Measurements from ENCODE around the gene CLPSL1. TPM values are rescaled to one million over a fixed set of nuclear protein-coding genes. Genes with fewer than 3 reads are reported as not detected.

The CLPSL1 gene
- total RNA-seq, 1 donor, result not detected

DNA sequence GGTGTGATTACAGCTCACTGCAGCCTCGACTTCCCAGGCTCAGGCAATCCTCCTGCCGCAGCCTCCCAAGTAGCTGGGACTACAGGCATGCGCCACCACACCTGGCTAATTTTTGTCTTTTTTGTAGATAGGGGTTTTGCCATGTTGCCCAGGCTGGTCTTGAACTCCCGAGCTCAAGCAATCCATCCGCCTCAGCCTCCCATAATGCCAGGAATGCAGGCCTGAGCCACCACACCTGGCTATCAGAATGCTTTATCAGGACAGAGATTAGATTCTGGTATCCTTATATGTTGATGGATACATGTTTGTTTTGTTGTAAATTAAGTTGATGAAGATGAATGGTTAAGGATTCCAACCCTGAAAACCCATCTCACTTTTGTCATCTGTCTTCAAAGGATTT lies 48.5 kb downstream of the CLPSL1 start:
- no peaks in the 10 kb centered on the region for H3K4me1 ChIP-seq (ENCODE audit: insufficient read depth, low read length)
- no peaks in the 10 kb centered on the region for H4K20me1 ChIP-seq (ENCODE audit: insufficient read depth, low read length)
- no peak overlapping the region for H3K4me2 ChIP-seq (ENCODE audit: insufficient read depth, low read length)
- H3K9me3 ChIP-seq (ENCODE audit: low read depth, low read length), result no peaks in the 10 kb centered on the region
- H3K27me3 ChIP-seq (ENCODE audit: insufficient read depth, low read length), result no peaks in the 10 kb centered on the region
- no peak overlapping the region for H3K4me3 ChIP-seq (ENCODE audit: insufficient read depth, low read length)
- H2AFZ ChIP-seq (ENCODE audit: low read length), result no peak overlapping the region
- DNase-seq (ENCODE audit: insufficient read length, low spot score, missing footprints), result no peak
- H3K79me2 ChIP-seq (ENCODE audit: insufficient read depth, low read length), result no peaks in the 10 kb centered on the region
- no peak overlapping the region for H3K27ac ChIP-seq (ENCODE audit: low read depth, low read length)
- H3K36me3 ChIP-seq (ENCODE audit: insufficient read depth, low read length), result peaks cover 11% of the 10 kb centered on the region
- no peak for TF ChIP-seq CTCF (IDR thresholded peaks at IDR 0.05; ENCODE audit: extremely low read depth, low read depth, low read length)

DNA sequence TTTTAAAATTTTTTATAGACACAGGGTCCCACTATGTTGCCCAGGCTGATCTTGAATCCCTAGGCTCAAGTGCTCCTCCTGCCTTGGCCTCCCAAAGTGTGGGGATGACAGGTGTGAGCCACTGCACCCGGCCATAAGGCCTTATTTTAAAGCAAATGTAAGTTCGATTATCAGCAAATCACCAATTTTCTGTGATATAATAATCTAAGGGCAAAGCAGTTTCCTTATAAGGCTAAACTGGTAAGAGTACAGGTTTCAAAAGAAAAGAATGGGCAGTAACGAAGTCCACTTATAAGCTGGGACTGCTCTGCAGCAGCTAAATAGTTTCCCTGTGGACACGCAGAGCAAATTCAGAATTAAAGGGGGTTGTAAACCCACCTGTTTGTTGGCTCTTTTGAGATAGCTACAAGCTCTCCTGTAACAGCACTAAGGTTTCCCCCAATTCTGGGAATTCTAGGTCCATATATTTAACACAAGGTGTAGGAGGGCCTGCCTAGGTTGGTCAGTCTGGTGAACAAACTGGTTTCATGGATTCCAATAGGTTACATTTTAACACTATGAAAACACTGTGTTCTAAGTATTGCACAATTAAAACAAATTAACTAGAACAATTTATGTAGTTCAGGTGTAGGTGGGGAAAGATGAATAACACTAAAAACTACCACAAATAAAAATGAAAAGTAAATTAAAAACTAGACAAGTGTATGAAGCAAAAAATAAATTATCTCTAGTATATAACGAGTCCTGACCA lies 50.6 kb downstream of the CLPSL1 start:
- Histone ChIP-seq H3K27me3 (ENCODE audit: insufficient read depth, low read length) (no peaks in the 10 kb centered on the region), H2AFZ (ENCODE audit: low read length) (no peak overlapping the region), H3K4me3 (ENCODE audit: insufficient read depth, low read length) (no peak overlapping the region), H3K9me3 (ENCODE audit: low read depth, low read length) (no peaks in the 10 kb centered on the region), H3K79me2 (ENCODE audit: insufficient read depth, low read length) (no peaks in the 10 kb centered on the region), H3K27ac (ENCODE audit: low read depth, low read length) (no peak overlapping the region), H3K4me1 (ENCODE audit: insufficient read depth, low read length) (no peaks in the 10 kb centered on the region), H3K36me3 (ENCODE audit: insufficient read depth, low read length) (peaks cover 21% of the 10 kb centered on the region), H3K4me2 (ENCODE audit: insufficient read depth, low read length) (no peak overlapping the region), H4K20me1 (ENCODE audit: insufficient read depth, low read length) (no peaks in the 10 kb centered on the region)
- no peak for TF ChIP-seq CTCF (IDR thresholded peaks at IDR 0.05; ENCODE audit: extremely low read depth, low read depth, low read length)
- DNase-seq (ENCODE audit: insufficient read length, low spot score, missing footprints), result no peak

- Histone ChIP-seq H3K36me3 (ENCODE audit: insufficient read depth, low read length) (peaks cover 29% of the 10 kb centered on the region), H3K4me2 (ENCODE audit: insufficient read depth, low read length) (no peak overlapping the region), H3K79me2 (ENCODE audit: insufficient read depth, low read length) (no peaks in the 10 kb centered on the region), H3K4me1 (ENCODE audit: insufficient read depth, low read length) (no peaks in the 10 kb centered on the region), H4K20me1 (ENCODE audit: insufficient read depth, low read length) (no peaks in the 10 kb centered on the region), H2AFZ (ENCODE audit: low read length) (no peak overlapping the region), H3K27me3 (ENCODE audit: insufficient read depth, low read length) (no peaks in the 10 kb centered on the region), H3K4me3 (ENCODE audit: insufficient read depth, low read length) (no peak overlapping the region), H3K27ac (ENCODE audit: low read depth, low read length) (no peak overlapping the region), H3K9me3 (ENCODE audit: low read depth, low read length) (no peaks in the 10 kb centered on the region)
- DNase-seq (ENCODE audit: insufficient read length, low spot score, missing footprints), result no peak
- TF ChIP-seq CTCF (IDR thresholded peaks at IDR 0.05; ENCODE audit: extremely low read depth, low read depth, low read length), result no peak
Measured at GRCh38 chr6:35833536-35833935, 52.7 kb downstream of the CLPSL1 start.

Other genes with a start within 250 kb of the CLPSL1 start
- gene FKBP5, start 92.1 kb upstream of the CLPSL1 start, total RNA-seq, result 5.1 and 6.2 TPM in 2 replicates
- gene ARMC12, start 44.0 kb upstream of the CLPSL1 start, total RNA-seq, result 0.36 and 0.59 TPM in 2 replicates
- not detected in 2 replicates for gene CLPSL2, start 4.4 kb upstream of the CLPSL1 start, total RNA-seq
- not detected in 2 replicates for gene CLPS, start 16.3 kb downstream of the CLPSL1 start, total RNA-seq
- not detected in 2 replicates for gene LHFPL5, start 24.3 kb downstream of the CLPSL1 start, total RNA-seq
- 36.6 and 39.5 TPM in 2 replicates for gene SRPK1, start 140.1 kb downstream of the CLPSL1 start, total RNA-seq
- gene SLC26A8, start 243.6 kb downstream of the CLPSL1 start, total RNA-seq, result under 0.01 TPM in 1 of 2 replicates, not detected in the other
- 86.0 and 90.5 TPM in 2 replicates for gene MAPK14, start 246.8 kb downstream of the CLPSL1 start, total RNA-seq